Thyroid gland (tissue), 4 donors: ENCODE data around the gene ANKLE2. TPM values are rescaled to one million over a fixed set of nuclear protein-coding genes. Genes with fewer than 3 reads are reported as not detected.
A peak's percentile ranks its signal among the peaks of the same experiment; 100 is the strongest.
"Not testable (repeated sequence)": the region's sequence is repeated elsewhere in the genome, so short reads cannot be mapped to it uniquely, and the experiment has no call there.

ENCODE experiments used
- DNase-seq, 2 donors: peaks; one replicate each; pipeline ENCODE4 v3.0.0-alpha.2; 2019
- H3K27ac ChIP-seq, 3 donors: fragments of 200-600 bp; sonication (generic); 1 replicate in 2 of 3; 2 replicates in 1 of 3; pipeline ENCODE4 v1.5.1; 2016 to 2019; ENCODE audit warnings: mild to moderate bottlenecking in 1 of 3, moderate library complexity in 1 of 3
- H3K27me3 ChIP-seq: fragments of 200-600 bp; sonication (generic); one replicate; pipeline ENCODE4 v1.5.1; 2019
- H3K36me3 ChIP-seq, 2 donors: fragments of 200-600 bp; sonication (generic); one replicate each; pipeline ENCODE4 v1.5.1; 2016 to 2019
- H3K4me1 ChIP-seq, 2 donors: fragments of 200-600 bp; sonication (generic); one replicate each; pipeline ENCODE4 v1.5.1; 2017 to 2019
- H3K4me3 ChIP-seq, 3 donors: fragments of 200-600 bp; sonication (generic); replicated peaks in 1 of 3; 1 replicate in 2 of 3; 2 replicates in 1 of 3; pipeline ENCODE4 v1.5.1; 2016; ENCODE audit warnings: mild to moderate bottlenecking in 1 of 3
- H3K9me3 ChIP-seq: fragments of 200-600 bp; sonication (generic); one replicate; pipeline ENCODE4 v1.5.1; 2017
- CTCF ChIP-seq, 6 experiments: fragments of 200-600 bp in 3 of 6; fragments of 450-650 bp in 3 of 6; sonication (generic) in 3 of 6; IDR thresholded peaks; one replicate each; pipeline ENCODE4 v1.5.1; 2016 to 2019; ENCODE audit warnings: antibody characterized with exemption in 6 of 6, mild to moderate bottlenecking in 2 of 6, inconsistent platforms in 1 of 6, moderate library complexity in 1 of 6
- POLR2A ChIP-seq, 2 donors: fragments of 450-650 bp; IDR thresholded peaks; one replicate each; pipeline ENCODE4 v1.6.1; 2017; ENCODE audit warnings: antibody characterized with exemption in 2 of 2, mild to moderate bottlenecking in 2 of 2, moderate library complexity in 1 of 2
- WGBS, 2 donors: methylation state at CpG; one replicate each; pipeline ENCODE4 v1.1.5; 2017; 5-methylcytosine and 5-hydroxymethylcytosine counted together
- intact Hi-C: fragments of 100-400 bp; cut with DNase I; formaldehyde crosslinking; loops from one replicate; pipeline ENCODE4 v1.15.1; 2023
- total RNA-seq, 4 donors: library from RNA; depleted of rRNA; stranded (reverse); fragments of >200 nt; gene quantifications; one replicate each; pipeline ENCODE4 v1.2.3, GENCODE V29; 2016

The ANKLE2 gene
- total RNA-seq = 10 to 100 TPM; 50.7 to 70.7 (median 55.3) TPM

- TF ChIP-seq POLR2A (IDR thresholded peaks at IDR 0.05) = no peak
- TF ChIP-seq CTCF (IDR thresholded peaks at IDR 0.05) = no peak
- H3K27me3 ChIP-seq = no peaks in the 10 kb centered on the region
- WGBS, 2 donors = 0 to 1% methylated on average over 19 to 23 of the region's 97 CpGs
- H3K9me3 ChIP-seq = no peaks in the 10 kb centered on the region
- H3K4me3 ChIP-seq = peak within 1 kb of the TSS; percentile 88 to 93 (median 90)
- no peaks in the 10 kb centered on the region for H3K36me3 ChIP-seq
- H3K4me1 ChIP-seq = peaks cover 16 to 19% of the 10 kb centered on the region in 2 donors
- peak; percentile 50 to 59 for DNase-seq
- peak within 1 kb of the TSS; percentile 78 to 98 (median 95) for H3K27ac ChIP-seq
- intact Hi-C loops = loop anchor here (10.0 kb wide), 1 partner anchor 144 kb away; no protein-coding TSS in a partner anchor
These were observed at the start of gene ANKLE2 for GRCh38 chr12:132761032-132761920. TSS of gene ANKLE2 (minus strand) at chr12:132761832. CDS start at chr12:132761798, 34 bp downstream.

GRCh38 chr12:132809391-132809790 lies 47.8 kb upstream of the ANKLE2 start:
- H3K4me1 ChIP-seq, H3K4me3 ChIP-seq, H3K27me3 ChIP-seq, H3K9me3 ChIP-seq, intact Hi-C loops, H3K27ac ChIP-seq: not testable (repeated sequence)
- TF ChIP-seq CTCF (IDR thresholded peaks at IDR 0.05) = peak in 2 of 6 experiments; percentile 15 to 34
- peak; percentile 24 to 31 for DNase-seq
- peaks cover 57 to 73% of the 10 kb centered on the region in 2 donors for H3K36me3 ChIP-seq
- WGBS, 2 donors = 73 to 93% methylated on average over 7 to 10 of the region's 13 CpGs

- H3K9me3 ChIP-seq = no peaks in the 10 kb centered on the region
- H3K4me3 ChIP-seq = no peak overlapping the region
- no peak for DNase-seq
- H3K27me3 ChIP-seq = no peaks in the 10 kb centered on the region
- H3K4me1 ChIP-seq = no peaks in the 10 kb centered on the region
- 88 to 95% methylated on average over 15 to 20 of the region's 25 CpGs for WGBS, 2 donors
- TF ChIP-seq POLR2A (IDR thresholded peaks at IDR 0.05) = no peak
- peaks cover 59 to 75% of the 10 kb centered on the region in 2 donors for H3K36me3 ChIP-seq
- no peak overlapping the region for H3K27ac ChIP-seq
- intact Hi-C loops = no loop called here
These were observed 45.9 kb upstream of the ANKLE2 start for GRCh38 chr12:132807295-132808092.

- Histone ChIP-seq H3K9me3 (no peaks in the 10 kb centered on the region), H3K4me1 (no peaks in the 10 kb centered on the region), H3K4me3 (no peak overlapping the region), H3K27ac (no peak overlapping the region), H3K36me3 (peaks cover 57 to 76% of the 10 kb centered on the region in 2 donors), H3K27me3 (no peaks in the 10 kb centered on the region)
- 90 to 95% methylated on average over 18 of the region's 18 CpGs for WGBS, 2 donors
- no peak for DNase-seq
- intact Hi-C loops = no loop called here
- TF ChIP-seq CTCF (IDR thresholded peaks at IDR 0.05) (no peak), POLR2A (IDR thresholded peaks at IDR 0.05) (no peak)
These were observed 45.2 kb upstream of the ANKLE2 start for GRCh38 chr12:132806857-132807256.

GRCh38 chr12:132804426-132804861 lies 42.8 kb upstream of the ANKLE2 start:
- Histone ChIP-seq H3K9me3 (no peaks in the 10 kb centered on the region), H3K36me3 (peaks cover 76 to 86% of the 10 kb centered on the region in 2 donors), H3K27me3 (no peaks in the 10 kb centered on the region), H3K27ac (no peak overlapping the region), H3K4me1 (no peaks in the 10 kb centered on the region), H3K4me3 (no peak overlapping the region)
- TF ChIP-seq CTCF (IDR thresholded peaks at IDR 0.05) (no peak), POLR2A (IDR thresholded peaks at IDR 0.05) (no peak)
- WGBS, 2 donors = 84 to 85% methylated on average over 16 of the region's 16 CpGs
- DNase-seq = no peak
- intact Hi-C loops = no loop called here
